ENCODE results near the gene EPM2AIP1.

The EPM2AIP1 gene

GRCh38 chr3:36944641-36945270 lies 48.2 kb downstream of the EPM2AIP1 start, which contains the start of gene TRANK1:
TRANK1 (minus strand) TSS chr3:36945054; CDS start chr3:36944809, 245 bp downstream.
- WGBS, 2 donors (ENCODE audit: extremely low coverage in 2 of 2, insufficient read length in 2 of 2, insufficient replicate concordance in 1 of 2): no CpG with 5 or more reads among the region's 68 CpGs
- peak within 1 kb of the TSS in 1 of 2 donors; percentile 79 for H3K4me3 ChIP-seq (ENCODE audit: low read length in 2 of 2)
- peak within 1 kb of the TSS; percentile 80 for H2AFZ ChIP-seq (ENCODE audit: low read length)
- peak within 1 kb of the TSS; percentile 83 for H3K4me2 ChIP-seq (ENCODE audit: insufficient read depth, low read length, poor library complexity, severe bottlenecking)
- peak within 1 kb of the TSS; percentile 95 for H3K9ac ChIP-seq (ENCODE audit: low read depth, low read length, poor library complexity)
- peak within 1 kb of the TSS; percentile 99 for H4K8ac ChIP-seq (ENCODE audit: low read depth, low read length)
- no peaks in the 10 kb centered on the region for H3K36me3 ChIP-seq (replicated peaks in 1 of 2; ENCODE audit: control insufficient read depth in 2 of 2, insufficient read depth in 2 of 2, low read length in 2 of 2)
- peak within 1 kb of the TSS; percentile 54 for H2BK5ac ChIP-seq (ENCODE audit: low read length)
- peak within 1 kb of the TSS; percentile 98 for H3K18ac ChIP-seq (ENCODE audit: low read length)
- H3K9me3 ChIP-seq (replicated peaks in 1 of 2; ENCODE audit: control insufficient read depth in 2 of 2, insufficient read depth in 1 of 2, low read depth in 1 of 2, low read length in 2 of 2): peaks cover 10 to 21% of the 10 kb centered on the region in 2 donors
- peak within 1 kb of the TSS; percentile 46 for H3K4ac ChIP-seq (ENCODE audit: low read length)
- peak within 1 kb of the TSS; percentile 77 for H3K14ac ChIP-seq (ENCODE audit: low read length)
- H3K23ac ChIP-seq (ENCODE audit: low read depth, low read length, poor library complexity): peak within 1 kb of the TSS; percentile 77
- DNase-seq (ENCODE audit: low spot score): no peak
- H2BK12ac ChIP-seq (ENCODE audit: low read length): peak within 1 kb of the TSS; percentile 87
- H3K4me1 ChIP-seq (ENCODE audit: control insufficient read depth in 2 of 2, insufficient read depth in 1 of 2, low read depth in 1 of 2, low read length in 2 of 2): peaks cover 0 to 5% of the 10 kb centered on the region in 2 donors
- H2BK15ac ChIP-seq (ENCODE audit: low read length): peak within 1 kb of the TSS; percentile 99
- H3K79me1 ChIP-seq (ENCODE audit: low read depth, low read length): peaks cover 3% of the 10 kb centered on the region
- peaks cover 3 to 11% (median 3%) of the 10 kb centered on the region in 3 experiments for H3K27me3 ChIP-seq (ENCODE audit: control insufficient read depth in 3 of 3, insufficient read depth in 3 of 3, low read depth in 1 of 3, low read length in 3 of 3)
- H4K91ac ChIP-seq (ENCODE audit: low read depth, low read length, poor library complexity): peak within 1 kb of the TSS; percentile 39
- H2AK5ac ChIP-seq (ENCODE audit: low read depth, low read length): peak within 1 kb of the TSS; percentile 72
- peak within 1 kb of the TSS; percentile 92 for H2BK120ac ChIP-seq (ENCODE audit: low read depth, low read length)
- no peak within 1 kb of the TSS for H3K27ac ChIP-seq (replicated peaks; ENCODE audit: low read length)

- Histone ChIP-seq H2AFZ (ENCODE audit: low read length) (peak overlapping the region; percentile 80), H3K4me2 (ENCODE audit: insufficient read depth, low read length, poor library complexity, severe bottlenecking) (peak overlapping the region; percentile 83), H3K23ac (ENCODE audit: low read depth, low read length, poor library complexity) (peak overlapping the region; percentile 77), H3K14ac (ENCODE audit: low read length) (peak overlapping the region; percentile 77), H3K4me3 (ENCODE audit: low read length in 2 of 2) (peak overlapping the region in 1 of 2 donors; percentile 79), H3K27ac (replicated peaks; ENCODE audit: low read length) (no peak overlapping the region), H2BK5ac (ENCODE audit: low read length) (peak overlapping the region; percentile 54), H2BK120ac (ENCODE audit: low read depth, low read length) (peak overlapping the region; percentile 89), H3K9ac (ENCODE audit: low read depth, low read length, poor library complexity) (peak overlapping the region; percentile 95), H2AK5ac (ENCODE audit: low read depth, low read length) (peak overlapping the region; percentile 66), H3K27me3 (ENCODE audit: control insufficient read depth in 3 of 3, insufficient read depth in 3 of 3, low read depth in 1 of 3, low read length in 3 of 3) (peaks cover 3 to 11% (median 3%) of the 10 kb centered on the region in 3 experiments), H3K79me1 (ENCODE audit: low read depth, low read length) (peaks cover 3% of the 10 kb centered on the region), H3K4me1 (ENCODE audit: control insufficient read depth in 2 of 2, insufficient read depth in 1 of 2, low read depth in 1 of 2, low read length in 2 of 2) (peaks cover 0 to 5% of the 10 kb centered on the region in 2 donors), H2BK15ac (ENCODE audit: low read length) (peak overlapping the region; percentile 99), H4K8ac (ENCODE audit: low read depth, low read length) (peak overlapping the region; percentile 98), H3K9me3 (replicated peaks in 1 of 2; ENCODE audit: control insufficient read depth in 2 of 2, insufficient read depth in 1 of 2, low read depth in 1 of 2, low read length in 2 of 2) (peaks cover 10 to 21% of the 10 kb centered on the region in 2 donors), H3K18ac (ENCODE audit: low read length) (peak overlapping the region; percentile 98), H4K91ac (ENCODE audit: low read depth, low read length, poor library complexity) (no peak overlapping the region), H2BK12ac (ENCODE audit: low read length) (peak overlapping the region; percentile 87), H3K36me3 (replicated peaks in 1 of 2; ENCODE audit: control insufficient read depth in 2 of 2, insufficient read depth in 2 of 2, low read length in 2 of 2) (no peaks in the 10 kb centered on the region), H3K4ac (ENCODE audit: low read length) (peak overlapping the region; percentile 46)
- WGBS, 2 donors (ENCODE audit: extremely low coverage in 2 of 2, insufficient read length in 2 of 2, insufficient replicate concordance in 1 of 2): no CpG with 5 or more reads among the region's 56 CpGs
- DNase-seq (ENCODE audit: low spot score): peak; percentile 54
These were observed 48.8 kb downstream of the EPM2AIP1 start for GRCh38 chr3:36944012-36944640.

- peak overlapping the region; percentile 99 for H2BK15ac ChIP-seq (ENCODE audit: low read length)
- peak overlapping the region; percentile 80 for H2AFZ ChIP-seq (ENCODE audit: low read length)
- H2BK5ac ChIP-seq (ENCODE audit: low read length): peak overlapping the region; percentile 54
- no peak overlapping the region for H3K4ac ChIP-seq (ENCODE audit: low read length)
- peak overlapping the region in 1 of 2 donors; percentile 79 for H3K4me3 ChIP-seq (ENCODE audit: low read length in 2 of 2)
- DNase-seq (ENCODE audit: low spot score): no peak
- peaks cover 0 to 5% of the 10 kb centered on the region in 2 donors for H3K4me1 ChIP-seq (ENCODE audit: control insufficient read depth in 2 of 2, insufficient read depth in 1 of 2, low read depth in 1 of 2, low read length in 2 of 2)
- H3K18ac ChIP-seq (ENCODE audit: low read length): peak overlapping the region; percentile 98
- no peak overlapping the region for H3K23ac ChIP-seq (ENCODE audit: low read depth, low read length, poor library complexity)
- peak overlapping the region; percentile 95 for H3K9ac ChIP-seq (ENCODE audit: low read depth, low read length, poor library complexity)
- H2AK5ac ChIP-seq (ENCODE audit: low read depth, low read length): peak overlapping the region; percentile 66
- H3K27me3 ChIP-seq (ENCODE audit: control insufficient read depth in 3 of 3, insufficient read depth in 3 of 3, low read depth in 1 of 3, low read length in 3 of 3): peaks cover 3 to 11% (median 3%) of the 10 kb centered on the region in 3 experiments
- H3K27ac ChIP-seq (replicated peaks; ENCODE audit: low read length): no peak overlapping the region
- H3K9me3 ChIP-seq (replicated peaks in 1 of 2; ENCODE audit: control insufficient read depth in 2 of 2, insufficient read depth in 1 of 2, low read depth in 1 of 2, low read length in 2 of 2): peaks cover 10 to 21% of the 10 kb centered on the region in 2 donors
- no peak overlapping the region for H2BK12ac ChIP-seq (ENCODE audit: low read length)
- no peaks in the 10 kb centered on the region for H3K36me3 ChIP-seq (replicated peaks in 1 of 2; ENCODE audit: control insufficient read depth in 2 of 2, insufficient read depth in 2 of 2, low read length in 2 of 2)
- H4K8ac ChIP-seq (ENCODE audit: low read depth, low read length): no peak overlapping the region
- H3K4me2 ChIP-seq (ENCODE audit: insufficient read depth, low read length, poor library complexity, severe bottlenecking): peak overlapping the region; percentile 83
- no peak overlapping the region for H4K91ac ChIP-seq (ENCODE audit: low read depth, low read length, poor library complexity)
- no peak overlapping the region for H2BK120ac ChIP-seq (ENCODE audit: low read depth, low read length)
- H3K14ac ChIP-seq (ENCODE audit: low read length): no peak overlapping the region
- no CpG with 5 or more reads among the region's 10 CpGs for WGBS, 2 donors (ENCODE audit: extremely low coverage in 2 of 2, insufficient read length in 2 of 2, insufficient replicate concordance in 1 of 2)
- peaks cover 3% of the 10 kb centered on the region for H3K79me1 ChIP-seq (ENCODE audit: low read depth, low read length)
These were observed 49.3 kb downstream of the EPM2AIP1 start for GRCh38 chr3:36943601-36944000.
